Subcutaneous abdominal adipose tissue (tissue), 5 donors: ENCODE results near the gene CNTN5.

Source experiments
- H3K27ac ChIP-seq: one replicate; pipeline ENCODE4 v1.7.0; 2013; ENCODE audit warnings: low read depth, mild to moderate bottlenecking, inconsistent platforms, low read length, moderate library complexity
- H3K27me3 ChIP-seq, 5 donors: one replicate each; pipeline ENCODE4 v1.7.0; 2013; ENCODE audit warnings: low read length in 5 of 5, inconsistent platforms in 1 of 5; ENCODE audit not compliant: control insufficient read depth in 5 of 5, insufficient read depth in 4 of 5
- H3K36me3 ChIP-seq, 5 donors: one replicate each; pipeline ENCODE4 v1.7.0; 2013; ENCODE audit warnings: low read length in 5 of 5; ENCODE audit not compliant: control insufficient read depth in 5 of 5, insufficient read depth in 5 of 5
- H3K4me1 ChIP-seq, 5 donors: one replicate each; pipeline ENCODE4 v1.7.0; 2013; ENCODE audit warnings: low read length in 5 of 5, mild to moderate bottlenecking in 3 of 5, moderate library complexity in 1 of 5; ENCODE audit not compliant: control insufficient read depth in 5 of 5, insufficient read depth in 5 of 5
- H3K4me3 ChIP-seq, 5 donors: one replicate each; pipeline ENCODE4 v1.7.0; 2013; ENCODE audit warnings: low read length in 5 of 5, low read depth in 1 of 5
- H3K9ac ChIP-seq, 5 donors: one replicate each; pipeline ENCODE4 v1.7.0; 2013; ENCODE audit warnings: low read length in 5 of 5, mild to moderate bottlenecking in 4 of 5, moderate library complexity in 3 of 5
- H3K9me3 ChIP-seq, 5 donors: one replicate each; pipeline ENCODE4 v1.7.0; 2013; ENCODE audit warnings: low read length in 5 of 5; ENCODE audit not compliant: control insufficient read depth in 5 of 5
- donor health status: healthy.
- donor health status: healthy.
- donor health status: healthy.
- donor health status: healthy.
- donor health status: healthy.

Gene CNTN5

GRCh38 chr11:99199341-99199740, 178.6 kb downstream of the CNTN5 start:
- H3K9me3 ChIP-seq = no peaks in the 10 kb centered on the region
- no peak overlapping the region for H3K9ac ChIP-seq
- no peaks in the 10 kb centered on the region for H3K4me1 ChIP-seq
- no peak overlapping the region for H3K4me3 ChIP-seq
- no peak overlapping the region for H3K27ac ChIP-seq
- H3K36me3 ChIP-seq = no peaks in the 10 kb centered on the region
- no peaks in the 10 kb centered on the region for H3K27me3 ChIP-seq

GRCh38 chr11:99200720-99201119, 180.0 kb downstream of the CNTN5 start:
- H3K36me3 ChIP-seq = no peaks in the 10 kb centered on the region
- no peak overlapping the region for H3K4me3 ChIP-seq
- no peak overlapping the region for H3K9ac ChIP-seq
- H3K4me1 ChIP-seq = no peaks in the 10 kb centered on the region
- no peak overlapping the region for H3K27ac ChIP-seq
- no peaks in the 10 kb centered on the region for H3K9me3 ChIP-seq
- no peaks in the 10 kb centered on the region for H3K27me3 ChIP-seq

GRCh38 chr11:99208813-99209212, 188.1 kb downstream of the CNTN5 start:
- H3K36me3 ChIP-seq = no peaks in the 10 kb centered on the region
- no peaks in the 10 kb centered on the region for H3K9me3 ChIP-seq
- no peaks in the 10 kb centered on the region for H3K4me1 ChIP-seq
- H3K27me3 ChIP-seq = no peaks in the 10 kb centered on the region
- H3K27ac ChIP-seq = no peak overlapping the region
- no peak overlapping the region for H3K4me3 ChIP-seq
- no peak overlapping the region for H3K9ac ChIP-seq

GRCh38 chr11:99229544-99229943, 208.8 kb downstream of the CNTN5 start:
- Histone ChIP-seq H3K9me3 (peaks cover 0 to 2% (median 0%) of the 10 kb centered on the region in 5 donors), H3K27ac (no peak overlapping the region), H3K27me3 (no peaks in the 10 kb centered on the region), H3K4me3 (no peak overlapping the region), H3K4me1 (no peaks in the 10 kb centered on the region), H3K9ac (no peak overlapping the region), H3K36me3 (no peaks in the 10 kb centered on the region)

GRCh38 chr11:99234534-99234933, 213.8 kb downstream of the CNTN5 start:
- H3K4me3 ChIP-seq = no peak overlapping the region
- no peaks in the 10 kb centered on the region for H3K4me1 ChIP-seq
- peaks cover 0 to 2% (median 0%) of the 10 kb centered on the region in 5 donors for H3K9me3 ChIP-seq
- no peak overlapping the region for H3K27ac ChIP-seq
- no peaks in the 10 kb centered on the region for H3K36me3 ChIP-seq
- no peak overlapping the region for H3K9ac ChIP-seq
- H3K27me3 ChIP-seq = no peaks in the 10 kb centered on the region

- no peak overlapping the region for H3K9ac ChIP-seq
- no peaks in the 10 kb centered on the region for H3K9me3 ChIP-seq
- no peaks in the 10 kb centered on the region for H3K36me3 ChIP-seq
- H3K27ac ChIP-seq = no peak overlapping the region
- no peaks in the 10 kb centered on the region for H3K4me1 ChIP-seq
- H3K27me3 ChIP-seq = no peaks in the 10 kb centered on the region
- no peak overlapping the region for H3K4me3 ChIP-seq
Observed at GRCh38 chr11:99238401-99238800, 217.7 kb downstream of the CNTN5 start.

GRCh38 chr11:99240192-99241030, 219.7 kb downstream of the CNTN5 start:
- Histone ChIP-seq H3K36me3 (no peaks in the 10 kb centered on the region), H3K4me3 (no peak overlapping the region), H3K27me3 (no peaks in the 10 kb centered on the region), H3K9me3 (no peaks in the 10 kb centered on the region), H3K9ac (no peak overlapping the region), H3K27ac (no peak overlapping the region), H3K4me1 (no peaks in the 10 kb centered on the region)

GRCh38 chr11:99241066-99241465, 220.3 kb downstream of the CNTN5 start:
- Histone ChIP-seq H3K9me3 (no peaks in the 10 kb centered on the region), H3K27ac (no peak overlapping the region), H3K9ac (no peak overlapping the region), H3K4me1 (no peaks in the 10 kb centered on the region), H3K27me3 (no peaks in the 10 kb centered on the region), H3K36me3 (no peaks in the 10 kb centered on the region), H3K4me3 (no peak overlapping the region)

- Histone ChIP-seq H3K27ac (no peak overlapping the region), H3K27me3 (no peaks in the 10 kb centered on the region), H3K9me3 (no peaks in the 10 kb centered on the region), H3K9ac (no peak overlapping the region), H3K4me1 (no peaks in the 10 kb centered on the region), H3K36me3 (no peaks in the 10 kb centered on the region), H3K4me3 (no peak overlapping the region)
Observed at GRCh38 chr11:99244613-99245012, 223.9 kb downstream of the CNTN5 start.

- Histone ChIP-seq H3K4me1 (no peaks in the 10 kb centered on the region), H3K9ac (no peak overlapping the region), H3K27me3 (no peaks in the 10 kb centered on the region), H3K36me3 (no peaks in the 10 kb centered on the region), H3K4me3 (no peak overlapping the region), H3K27ac (no peak overlapping the region), H3K9me3 (no peaks in the 10 kb centered on the region)
Observed at GRCh38 chr11:99246199-99246598, 225.4 kb downstream of the CNTN5 start.
